ENCODE data around the gene HFM1. TPM values are rescaled to one million over a fixed set of nuclear protein-coding genes. Genes with fewer than 3 reads are reported as not detected.

Gene HFM1
- total RNA-seq, 4 donors from 2014 or later: 8.2 to 25.3 (median 10.5) TPM

DNA sequence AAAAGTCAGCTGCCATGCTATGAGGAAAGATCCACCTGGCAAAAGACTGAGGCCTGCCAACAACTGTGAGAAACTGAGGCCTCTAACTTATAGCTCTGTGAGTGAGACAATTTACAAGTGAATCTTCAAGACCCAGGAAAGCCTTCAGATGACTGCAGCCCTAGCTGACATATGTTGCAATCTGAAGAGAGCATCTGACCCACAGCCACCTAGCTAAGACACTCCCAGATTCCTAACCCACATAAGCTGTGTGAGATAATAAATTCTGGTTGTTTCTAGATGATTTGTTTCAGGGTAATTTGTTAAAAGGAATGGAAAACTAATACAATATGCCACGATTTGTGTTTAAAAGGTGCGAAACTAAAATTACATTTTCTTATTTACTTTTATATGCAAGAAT is 55.1 kb downstream of the HFM1 start:
- H3K36me3 ChIP-seq: no peaks in the 10 kb centered on the region
- no peak overlapping the region for H3K4me3 ChIP-seq
- H3K4me1 ChIP-seq: no peaks in the 10 kb centered on the region
- TF ChIP-seq, protein P1, sequence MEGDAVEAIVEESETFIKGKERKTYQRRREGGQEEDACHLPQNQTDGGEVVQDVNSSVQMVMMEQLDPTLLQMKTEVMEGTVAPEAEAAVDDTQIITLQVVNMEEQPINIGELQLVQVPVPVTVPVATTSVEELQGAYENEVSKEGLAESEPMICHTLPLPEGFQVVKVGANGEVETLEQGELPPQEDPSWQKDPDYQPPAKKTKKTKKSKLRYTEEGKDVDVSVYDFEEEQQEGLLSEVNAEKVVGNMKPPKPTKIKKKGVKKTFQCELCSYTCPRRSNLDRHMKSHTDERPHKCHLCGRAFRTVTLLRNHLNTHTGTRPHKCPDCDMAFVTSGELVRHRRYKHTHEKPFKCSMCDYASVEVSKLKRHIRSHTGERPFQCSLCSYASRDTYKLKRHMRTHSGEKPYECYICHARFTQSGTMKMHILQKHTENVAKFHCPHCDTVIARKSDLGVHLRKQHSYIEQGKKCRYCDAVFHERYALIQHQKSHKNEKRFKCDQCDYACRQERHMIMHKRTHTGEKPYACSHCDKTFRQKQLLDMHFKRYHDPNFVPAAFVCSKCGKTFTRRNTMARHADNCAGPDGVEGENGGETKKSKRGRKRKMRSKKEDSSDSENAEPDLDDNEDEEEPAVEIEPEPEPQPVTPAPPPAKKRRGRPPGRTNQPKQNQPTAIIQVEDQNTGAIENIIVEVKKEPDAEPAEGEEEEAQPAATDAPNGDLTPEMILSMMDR (IDR thresholded peaks at IDR 0.05): no peak
- H3K27me3 ChIP-seq: no peaks in the 10 kb centered on the region
- intact Hi-C loops (cut with DNase I; ENCODE audit: low total_unique reads): no loop called here
- no peak overlapping the region for H3K27ac ChIP-seq
- H3K9me3 ChIP-seq: no peaks in the 10 kb centered on the region
- DNase-seq: no peak

- no peak for DNase-seq
- Histone ChIP-seq H3K9me3 (no peaks in the 10 kb centered on the region), H3K27ac (no peak overlapping the region), H3K4me3 (no peak overlapping the region), H3K27me3 (no peaks in the 10 kb centered on the region), H3K4me1 (no peaks in the 10 kb centered on the region), H3K36me3 (no peaks in the 10 kb centered on the region)
- no peak for TF ChIP-seq POLR2A (IDR thresholded peaks at IDR 0.05)
- TF ChIP-seq, protein P1 (IDR thresholded peaks at IDR 0.05): no peak
- intact Hi-C loops (cut with DNase I; ENCODE audit: low total_unique reads): no loop called here
Observed at GRCh38 chr1:91346824-91347223, 57.8 kb downstream of the HFM1 start.

- no peaks in the 10 kb centered on the region for H3K4me1 ChIP-seq
- no peak overlapping the region for H3K27ac ChIP-seq
- no peaks in the 10 kb centered on the region for H3K27me3 ChIP-seq
- no peaks in the 10 kb centered on the region for H3K36me3 ChIP-seq
- H3K4me3 ChIP-seq: no peak overlapping the region
- no peak for TF ChIP-seq POLR2A (IDR thresholded peaks at IDR 0.05)
- TF ChIP-seq, protein P1 (IDR thresholded peaks at IDR 0.05): no peak
- H3K9me3 ChIP-seq: no peaks in the 10 kb centered on the region
- no peak for DNase-seq
- intact Hi-C loops (cut with DNase I; ENCODE audit: low total_unique reads): no loop called here
Observed at GRCh38 chr1:91345395-91346005, 59.1 kb downstream of the HFM1 start.

DNA sequence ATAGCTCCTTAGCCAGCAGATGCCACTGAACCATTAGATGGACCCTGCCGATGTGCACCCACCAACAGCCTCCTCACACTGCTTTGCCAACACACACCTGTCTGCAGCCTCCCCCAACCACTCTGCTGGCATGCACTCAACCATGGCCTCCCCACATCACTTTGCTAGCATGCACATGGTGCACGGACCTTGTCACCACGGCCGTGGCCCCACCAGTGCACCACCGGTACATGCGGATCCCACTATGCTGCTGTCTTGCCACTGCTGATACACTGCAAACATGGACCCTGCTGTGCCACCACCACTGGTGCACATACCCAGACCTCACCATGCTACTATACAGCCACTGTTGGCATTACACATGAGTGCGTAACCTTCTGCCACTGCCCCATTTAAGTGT is 66.1 kb downstream of the HFM1 start:
- intact Hi-C loops (cut with DNase I; ENCODE audit: low total_unique reads): no loop called here
- TF ChIP-seq, protein P1 (IDR thresholded peaks at IDR 0.05): no peak
- TF ChIP-seq POLR2A (IDR thresholded peaks at IDR 0.05): no peak

DNA sequence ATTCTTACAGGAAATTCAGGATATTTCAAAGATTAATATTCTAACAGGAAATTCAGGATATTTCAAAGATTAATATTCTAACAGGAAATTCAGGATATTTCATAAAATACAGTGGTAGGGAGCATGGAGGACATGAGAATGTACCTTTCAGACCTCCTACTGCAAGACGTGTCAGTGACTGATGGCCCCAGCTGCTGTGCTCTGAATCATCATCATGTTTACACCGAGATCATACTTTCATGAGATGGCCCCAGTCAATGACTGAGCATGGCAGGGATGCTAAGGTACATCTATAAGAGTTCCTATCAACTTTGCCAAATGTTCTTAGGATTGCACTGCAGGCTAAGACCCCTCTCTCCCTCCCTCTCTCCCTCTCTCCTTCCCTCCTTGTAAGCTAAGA is 69.0 kb downstream of the HFM1 start:
- H3K27ac ChIP-seq: no peak overlapping the region
- H3K9me3 ChIP-seq: no peaks in the 10 kb centered on the region
- H3K27me3 ChIP-seq: no peaks in the 10 kb centered on the region
- TF ChIP-seq, protein P1 (IDR thresholded peaks at IDR 0.05): no peak
- no peak for TF ChIP-seq POLR2A (IDR thresholded peaks at IDR 0.05)
- no peaks in the 10 kb centered on the region for H3K4me1 ChIP-seq
- no peak overlapping the region for H3K4me3 ChIP-seq
- H3K36me3 ChIP-seq: no peaks in the 10 kb centered on the region
- intact Hi-C loops (cut with DNase I; ENCODE audit: low total_unique reads): no loop called here
- DNase-seq: no peak

More for the DNA sequence above, 66.1 kb downstream of the HFM1 start:
- no peak overlapping the region for H3K27ac ChIP-seq
- DNase-seq: no peak
- H3K9me3 ChIP-seq: no peaks in the 10 kb centered on the region
- no peaks in the 10 kb centered on the region for H3K4me1 ChIP-seq
- no peaks in the 10 kb centered on the region for H3K36me3 ChIP-seq
- H3K27me3 ChIP-seq: no peaks in the 10 kb centered on the region
- no peak overlapping the region for H3K4me3 ChIP-seq
